Measurements from ENCODE around the gene PSME3IP1. TPM values are rescaled to one million over a fixed set of nuclear protein-coding genes. Genes with fewer than 3 reads are reported as not detected.

PSME3IP1 gene
- total RNA-seq, 5 donors from 2014 or later (not counting 1 experiment from before 2014, with no cell fraction given): 132 to 145 (median 144) TPM

GRCh38 chr16:57159447-57159846 lies 26.4 kb downstream of the PSME3IP1 start:
- Mint-ChIP-seq H3K4me1 (peaks cover 12 to 37% (median 16%) of the 10 kb centered on the region in 3 donors), H3K36me3 (peaks cover 58% of the 10 kb centered on the region), H3K27ac (no peak overlapping the region), H3K27me3 (no peaks in the 10 kb centered on the region), H3K4me3 (no peak overlapping the region), H3K9me3 (no peaks in the 10 kb centered on the region)
- WGBS (ENCODE audit: insufficient coverage): 100% methylated on average over 1 of the region's 4 CpGs
- ATAC-seq (replicated peaks in 1 of 4): no peak
- H3K4me1 ChIP-seq (ENCODE audit: control insufficient read depth in 1 of 2, extremely low read depth in 1 of 2, insufficient read depth in 2 of 2, low read length in 2 of 2): peaks cover 4 to 12% of the 10 kb centered on the region in 2 experiments
- no peak overlapping the region for H3K4me3 ChIP-seq (ENCODE audit: control insufficient read depth in 1 of 2, extremely low read depth in 1 of 2, low read length in 1 of 2)
- ChIA-PET POLR2A (no interaction called here), CTCF (interaction anchor here in 1 of 2 donors (0.6 kb wide), 1 partner anchor 258 kb away, joined by 3 read pairs; no protein-coding TSS in a partner anchor)
- no peak for DNase-seq
- H3K27me3 ChIP-seq (replicated peaks in 1 of 2; ENCODE audit: control insufficient read depth in 2 of 2, extremely low read depth in 1 of 2, insufficient read depth in 2 of 2, low read length in 1 of 2): no peaks in the 10 kb centered on the region
- no peaks in the 10 kb centered on the region for H3K9me3 ChIP-seq
- peaks cover 0 to 75% of the 10 kb centered on the region in 2 donors for H3K36me3 ChIP-seq (ENCODE audit: control insufficient read depth in 2 of 2, extremely low read depth in 1 of 2, insufficient read depth in 1 of 2, low read length in 1 of 2)
- no peak overlapping the region for H3K27ac ChIP-seq (ENCODE audit: low read length)

- Histone ChIP-seq H3K4me1 (ENCODE audit: control insufficient read depth in 1 of 2, extremely low read depth in 1 of 2, insufficient read depth in 2 of 2, low read length in 2 of 2) (peaks cover 4 to 12% of the 10 kb centered on the region in 2 experiments), H3K27ac (ENCODE audit: low read length) (no peak overlapping the region), H3K4me3 (ENCODE audit: control insufficient read depth in 1 of 2, extremely low read depth in 1 of 2, low read length in 1 of 2) (no peak overlapping the region), H3K36me3 (ENCODE audit: control insufficient read depth in 2 of 2, extremely low read depth in 1 of 2, insufficient read depth in 1 of 2, low read length in 1 of 2) (peaks cover 4 to 79% of the 10 kb centered on the region in 2 donors), H3K9me3 (no peaks in the 10 kb centered on the region), H3K27me3 (replicated peaks in 1 of 2; ENCODE audit: control insufficient read depth in 2 of 2, extremely low read depth in 1 of 2, insufficient read depth in 2 of 2, low read length in 1 of 2) (no peaks in the 10 kb centered on the region)
- Mint-ChIP-seq H3K36me3 (peaks cover 65% of the 10 kb centered on the region), H3K9me3 (no peaks in the 10 kb centered on the region), H3K4me1 (peaks cover 13 to 40% (median 17%) of the 10 kb centered on the region in 3 donors), H3K27me3 (no peaks in the 10 kb centered on the region), H3K4me3 (no peak overlapping the region), H3K27ac (no peak overlapping the region)
- DNase-seq (no peak), ATAC-seq (replicated peaks in 1 of 4) (no peak)
- POLR2A ChIA-PET: no interaction called here
- WGBS (ENCODE audit: insufficient coverage): no CpG with 5 or more reads among the region's 1 CpG
- CTCF ChIA-PET: interaction anchor here in 1 of 2 donors (0.5 kb wide), 1 partner anchor 59 kb away, joined by 3 read pairs; no protein-coding TSS in a partner anchor
Measured at GRCh38 chr16:57157533-57157932, 28.3 kb downstream of the PSME3IP1 start.

GRCh38 chr16:57156351-57156703 lies 29.5 kb downstream of the PSME3IP1 start:
- POLR2A ChIA-PET: interaction anchor here in 1 of 2 donors (0.6 kb wide), 1 partner anchor 331 kb away, joined by 3 read pairs; no protein-coding TSS in a partner anchor
- H3K36me3 Mint-ChIP-seq: peaks cover 71% of the 10 kb centered on the region
- peak overlapping the region; percentile 40 to 67 for H3K27ac Mint-ChIP-seq

GRCh38 chr16:57155702-57156350 lies 30.0 kb downstream of the PSME3IP1 start:
- peaks cover 4 to 14% of the 10 kb centered on the region in 2 experiments for H3K4me1 ChIP-seq (ENCODE audit: control insufficient read depth in 1 of 2, extremely low read depth in 1 of 2, insufficient read depth in 2 of 2, low read length in 2 of 2)
- WGBS (ENCODE audit: insufficient coverage): 90% methylated on average over 4 of the region's 6 CpGs
- no peak overlapping the region for H3K4me3 ChIP-seq (ENCODE audit: control insufficient read depth in 1 of 2, extremely low read depth in 1 of 2, low read length in 1 of 2)
- no peak overlapping the region for H3K27ac ChIP-seq (ENCODE audit: low read length)
- no peak for DNase-seq
- Mint-ChIP-seq H3K27ac (peak overlapping the region; percentile 40 to 67), H3K27me3 (no peaks in the 10 kb centered on the region), H3K4me3 (peak overlapping the region in 1 of 3 donors; percentile 38), H3K4me1 (peaks cover 20 to 49% (median 27%) of the 10 kb centered on the region in 3 donors), H3K9me3 (no peaks in the 10 kb centered on the region), H3K36me3 (peaks cover 67% of the 10 kb centered on the region)
- H3K36me3 ChIP-seq (ENCODE audit: control insufficient read depth in 2 of 2, extremely low read depth in 1 of 2, insufficient read depth in 1 of 2, low read length in 1 of 2): peaks cover 4 to 80% of the 10 kb centered on the region in 2 donors
- ChIA-PET CTCF (interaction anchor here (0.5 to 0.7 kb wide), 2 partner anchors 13 to 62 kb away, joined by 3 read pairs; no protein-coding TSS in a partner anchor), POLR2A (interaction anchor here in 1 of 2 donors (0.6 kb wide), 1 partner anchor 331 kb away, joined by 3 read pairs; no protein-coding TSS in a partner anchor)
- ATAC-seq (replicated peaks in 1 of 4): peak in 1 of 4 experiments; percentile 35
- no peaks in the 10 kb centered on the region for H3K9me3 ChIP-seq
- H3K27me3 ChIP-seq (replicated peaks in 1 of 2; ENCODE audit: control insufficient read depth in 2 of 2, extremely low read depth in 1 of 2, insufficient read depth in 2 of 2, low read length in 1 of 2): no peaks in the 10 kb centered on the region

More at GRCh38 chr16:57156351-57156703, 29.5 kb downstream of the PSME3IP1 start:
- H3K4me1 Mint-ChIP-seq: peaks cover 20 to 50% (median 27%) of the 10 kb centered on the region in 3 donors
- ATAC-seq (replicated peaks in 1 of 4): peak in 1 of 4 experiments; percentile 24
- Histone ChIP-seq H3K9me3 (no peaks in the 10 kb centered on the region), H3K4me1 (ENCODE audit: control insufficient read depth in 1 of 2, extremely low read depth in 1 of 2, insufficient read depth in 2 of 2, low read length in 2 of 2) (peaks cover 4 to 15% of the 10 kb centered on the region in 2 experiments), H3K4me3 (ENCODE audit: control insufficient read depth in 1 of 2, extremely low read depth in 1 of 2, low read length in 1 of 2) (no peak overlapping the region), H3K27ac (ENCODE audit: low read length) (no peak overlapping the region), H3K27me3 (replicated peaks in 1 of 2; ENCODE audit: control insufficient read depth in 2 of 2, extremely low read depth in 1 of 2, insufficient read depth in 2 of 2, low read length in 1 of 2) (no peaks in the 10 kb centered on the region), H3K36me3 (ENCODE audit: control insufficient read depth in 2 of 2, extremely low read depth in 1 of 2, insufficient read depth in 1 of 2, low read length in 1 of 2) (peaks cover 4 to 82% of the 10 kb centered on the region in 2 donors)
- DNase-seq: no peak
- H3K9me3 Mint-ChIP-seq: no peaks in the 10 kb centered on the region
- H3K27me3 Mint-ChIP-seq: no peaks in the 10 kb centered on the region
- H3K4me3 Mint-ChIP-seq: peak overlapping the region in 1 of 3 donors; percentile 38
- WGBS (ENCODE audit: insufficient coverage): no CpG with 5 or more reads among the region's 4 CpGs
- CTCF ChIA-PET: interaction anchor here in 1 of 2 donors (0.5 kb wide), 1 partner anchor 88 kb away, joined by 3 read pairs; no protein-coding TSS in a partner anchor

- Histone ChIP-seq H3K27me3 (replicated peaks in 1 of 2; ENCODE audit: control insufficient read depth in 2 of 2, extremely low read depth in 1 of 2, insufficient read depth in 2 of 2, low read length in 1 of 2) (no peaks in the 10 kb centered on the region), H3K4me3 (ENCODE audit: control insufficient read depth in 1 of 2, extremely low read depth in 1 of 2, low read length in 1 of 2) (no peak overlapping the region), H3K36me3 (ENCODE audit: control insufficient read depth in 2 of 2, extremely low read depth in 1 of 2, insufficient read depth in 1 of 2, low read length in 1 of 2) (peaks cover 6 to 70% of the 10 kb centered on the region in 2 donors), H3K27ac (ENCODE audit: low read length) (no peak overlapping the region), H3K9me3 (no peaks in the 10 kb centered on the region), H3K4me1 (ENCODE audit: control insufficient read depth in 1 of 2, extremely low read depth in 1 of 2, insufficient read depth in 2 of 2, low read length in 2 of 2) (peaks cover 4 to 13% of the 10 kb centered on the region in 2 experiments)
- Mint-ChIP-seq H3K4me3 (no peak overlapping the region), H3K9me3 (no peaks in the 10 kb centered on the region), H3K4me1 (peaks cover 18 to 36% (median 24%) of the 10 kb centered on the region in 3 donors), H3K27me3 (no peaks in the 10 kb centered on the region), H3K27ac (peak overlapping the region in 1 of 2 donors; percentile 16), H3K36me3 (peaks cover 51% of the 10 kb centered on the region)
- ATAC-seq (replicated peaks in 1 of 4): no peak
- ChIA-PET POLR2A (no interaction called here), CTCF (interaction anchor here (0.6 to 1.4 kb wide), 2 partner anchors 70 to 198 kb away, joined by 3 to 4 read pairs; no protein-coding TSS in a partner anchor)
- 96% methylated on average over 4 of the region's 6 CpGs for WGBS (ENCODE audit: insufficient coverage)
- DNase-seq: no peak
Measured at GRCh38 chr16:57153841-57154240, 32.0 kb downstream of the PSME3IP1 start.
